Heart left ventricle (tissue), 13 donors: ENCODE data around the gene FBXL19.

Source experiments
- POLR2A ChIP-seq, 2 donors: fragments of 450-650 bp; IDR thresholded peaks; one replicate each; pipeline ENCODE4 v1.6.1; 2017; ENCODE audit warnings: antibody characterized with exemption in 2 of 2, mild to moderate bottlenecking in 2 of 2, moderate library complexity in 2 of 2
- TF ChIP-seq, protein P1 (sequence below), 12 donors: fragments of 200-600 bp; sonication (generic) in 4 of 12; IDR thresholded peaks; one replicate each; pipeline versions ENCODE4 v1.5.0 to v1.8.0; 2018 to 2022; ENCODE audit warnings: antibody characterized with exemption in 12 of 12, mild to moderate bottlenecking in 5 of 12
- donor health status: ischemic (EF 13 %, LVEDD 7.1; RV severe dilation, severe dysfunction).
- donor health status: DM: no; HTN: yes; CAD: no.
- donor health status: DM: no; HTN: no; CAD: no.
- donor health status: ischemic (EF 25% LVEDD 6.9; RV normal size, moderate dysfunction).
- donor health status: ischemic (EF 25% LVEDD 5.7; RV mildly dilated, moderate dysfunction).
- donor health status: ischemic (EF 35%, LVEDD 5.7; RV mildly dilated, moderate dysfunction).
- donor health status: nonischemic (EF 11% LVEDD 7.7; RV severe dilation, severe dysfunction).
- donor health status: DM: yes; HTN: yes; CAD: no.
- donor health status: PGD.
- donor health status: ischemic (EF 29% LVEDD 5.4; RV normal size, mild dysfunction).
- donor health status: nonischemic (EF 23%, LVEDD 6.1; RV moderate dilation, normal function).

DNA sequence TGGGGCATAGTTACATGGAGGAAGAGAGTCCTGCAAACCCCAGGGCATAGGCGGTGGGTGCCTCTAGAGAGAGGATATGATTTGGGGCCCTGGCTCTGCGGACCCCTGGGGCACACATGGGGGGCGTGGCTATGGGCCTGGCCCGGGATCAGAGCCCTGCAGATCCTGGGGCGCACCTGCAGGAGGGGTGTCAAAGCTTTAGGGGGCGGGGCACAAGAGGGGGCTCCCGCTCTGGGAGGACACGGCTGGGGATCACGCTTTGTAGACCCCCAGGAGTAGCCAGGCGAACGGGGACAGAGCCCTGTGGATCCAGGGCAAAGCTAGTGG lies 30.0 kb upstream of the FBXL19 start:
- TF ChIP-seq, protein P1, sequence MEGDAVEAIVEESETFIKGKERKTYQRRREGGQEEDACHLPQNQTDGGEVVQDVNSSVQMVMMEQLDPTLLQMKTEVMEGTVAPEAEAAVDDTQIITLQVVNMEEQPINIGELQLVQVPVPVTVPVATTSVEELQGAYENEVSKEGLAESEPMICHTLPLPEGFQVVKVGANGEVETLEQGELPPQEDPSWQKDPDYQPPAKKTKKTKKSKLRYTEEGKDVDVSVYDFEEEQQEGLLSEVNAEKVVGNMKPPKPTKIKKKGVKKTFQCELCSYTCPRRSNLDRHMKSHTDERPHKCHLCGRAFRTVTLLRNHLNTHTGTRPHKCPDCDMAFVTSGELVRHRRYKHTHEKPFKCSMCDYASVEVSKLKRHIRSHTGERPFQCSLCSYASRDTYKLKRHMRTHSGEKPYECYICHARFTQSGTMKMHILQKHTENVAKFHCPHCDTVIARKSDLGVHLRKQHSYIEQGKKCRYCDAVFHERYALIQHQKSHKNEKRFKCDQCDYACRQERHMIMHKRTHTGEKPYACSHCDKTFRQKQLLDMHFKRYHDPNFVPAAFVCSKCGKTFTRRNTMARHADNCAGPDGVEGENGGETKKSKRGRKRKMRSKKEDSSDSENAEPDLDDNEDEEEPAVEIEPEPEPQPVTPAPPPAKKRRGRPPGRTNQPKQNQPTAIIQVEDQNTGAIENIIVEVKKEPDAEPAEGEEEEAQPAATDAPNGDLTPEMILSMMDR (IDR thresholded peaks at IDR 0.05), result no peak
- no peak for TF ChIP-seq POLR2A (IDR thresholded peaks at IDR 0.05)
